HepG2 (cell line): ENCODE measurements around the gene RTN4. TPM values are rescaled to one million over a fixed set of nuclear protein-coding genes. Genes with fewer than 3 reads are reported as not detected.

Source experiments
- CBX2 ChIP-seq, 2 experiments: fragments of 200-600 bp in 1 of 2; sonication (generic); formaldehyde crosslinking in 1 of 2; IDR thresholded peaks; 2 replicates each; pipeline versions ENCODE4 v1.7.0 to v1.8.1; 2018 to 2022; ENCODE audit warnings: low read depth in 2 of 2, low read length in 1 of 2, mild to moderate bottlenecking in 1 of 2, missing genetic modification reagents in 1 of 2
- KMT2A ChIP-seq: sonication (generic); formaldehyde crosslinking; IDR thresholded peaks from 2 replicates; pipeline ENCODE4 v1.4.0; 2020; ENCODE audit warnings: missing genetic modification reagents
- MIXL1 ChIP-seq: IDR thresholded peaks from 2 replicates; pipeline ENCODE4 v1.6.1; 2016
- PHF5A ChIP-seq: IDR thresholded peaks from one replicate; pipeline ENCODE4 v1.6.1; 2018; ENCODE audit warnings: low read depth, missing genetic modification reagents; ENCODE audit not compliant: unreplicated experiment
- POLR2A ChIP-seq, 2 experiments: IDR thresholded peaks; 2 replicates each; pipeline ENCODE4 v1.6.1; 2011; ENCODE audit warnings: low read depth in 2 of 2, low read length in 2 of 2, mild to moderate bottlenecking in 1 of 2, moderate library complexity in 1 of 2; ENCODE audit not compliant: insufficient read depth in 1 of 2
- RFX3 ChIP-seq: IDR thresholded peaks from 2 replicates; pipeline ENCODE4 v1.6.1; 2016; ENCODE audit warnings: missing biosample characterization, missing genetic modification reagents
- SOX6 ChIP-seq, 2 experiments: fragments of 450-650 bp in 1 of 2; sonication (generic) in 1 of 2; formaldehyde crosslinking in 1 of 2; IDR thresholded peaks; 2 replicates each; pipeline versions ENCODE4 v1.4.0 to v1.6.1; 2017 to 2020; ENCODE audit warnings: antibody characterized with exemption in 1 of 2, mild to moderate bottlenecking in 1 of 2, missing genetic modification reagents in 1 of 2
- ZC3H13 ChIP-seq: sonication (generic); formaldehyde crosslinking; IDR thresholded peaks from 2 replicates; pipeline ENCODE4 v1.8.1; 2023; ENCODE audit warnings: mild to moderate bottlenecking, missing genetic modification reagents, moderate library complexity
- ZNF235 ChIP-seq: sonication (generic); formaldehyde crosslinking; IDR thresholded peaks from 2 replicates; pipeline ENCODE4 v1.8.1; 2023; ENCODE audit warnings: mild to moderate bottlenecking, missing genetic modification reagents, borderline replicate concordance
- ZNF3 ChIP-seq: IDR thresholded peaks from 2 replicates; pipeline ENCODE4 v1.7.0; 2017; ENCODE audit warnings: inconsistent platforms
- ZNF616 ChIP-seq: sonication (generic); formaldehyde crosslinking; IDR thresholded peaks from 2 replicates; pipeline ENCODE4 v1.5.0; 2020; ENCODE audit warnings: low read depth, mild to moderate bottlenecking, missing genetic modification reagents
- ZNF83 ChIP-seq: sonication (generic); formaldehyde crosslinking; IDR thresholded peaks from 2 replicates; pipeline ENCODE4 v1.4.0; 2020; ENCODE audit warnings: missing genetic modification reagents, mild to moderate bottlenecking, borderline replicate concordance
- polyA plus RNA-seq, 8 experiments: library from polyadenylated mRNA; depleted of rRNA in 3 of 8; stranded (reverse) in 7 of 8; unstranded in 1 of 8; fragments of >200 nt; fragmentation: Illumina TruSeq in 4 of 8; extraction: Trizol in 4 of 8; gene quantifications; 2 replicates each; pipeline versions ENCODE4 v1.2.1 to v1.2.3, GENCODE V29; 2011 to 2016; ENCODE audit warnings: low read depth in 4 of 8, missing spikeins in 1 of 8, mixed read lengths in 1 of 8; ENCODE audit not compliant: insufficient read depth in 1 of 8
- total RNA-seq, 5 experiments: library from RNA; depleted of rRNA; stranded (reverse); fragments of >200 nt; fragmentation: Illumina TruSeq; extraction: Trizol; gene quantifications; 2 replicates each; pipeline ENCODE4 v1.2.3, GENCODE V29; 2016; ENCODE audit warnings: low read depth in 1 of 5
- TF ChIP-seq, protein P1 (sequence below): sonication (generic); formaldehyde crosslinking; IDR thresholded peaks from 2 replicates; pipeline ENCODE4 v1.8.0; 2022; ENCODE audit warnings: mild to moderate bottlenecking, missing genetic modification reagents
- TF ChIP-seq, protein P2 (sequence below): IDR thresholded peaks from 2 replicates; pipeline ENCODE4 v1.4.0; 2020; ENCODE audit warnings: mild to moderate bottlenecking, missing genetic modification reagents
- TF ChIP-seq, protein P3 (sequence below): IDR thresholded peaks from 2 replicates; pipeline ENCODE4 v1.6.1; 2012; ENCODE audit warnings: low read depth, low read length, improper control_type of control experiment
- TF ChIP-seq, protein P4 (sequence below): sonication (generic); formaldehyde crosslinking; IDR thresholded peaks from 2 replicates; pipeline ENCODE4 v1.4.0; 2020; ENCODE audit warnings: missing genetic modification reagents, borderline replicate concordance

The RTN4 gene
- total and polyA plus RNA-seq, 2 of the 13 experiments (the other 11 are each of a cell fraction or from before 2014, with no cell fraction given), result 98.4 to 133 TPM

DNA sequence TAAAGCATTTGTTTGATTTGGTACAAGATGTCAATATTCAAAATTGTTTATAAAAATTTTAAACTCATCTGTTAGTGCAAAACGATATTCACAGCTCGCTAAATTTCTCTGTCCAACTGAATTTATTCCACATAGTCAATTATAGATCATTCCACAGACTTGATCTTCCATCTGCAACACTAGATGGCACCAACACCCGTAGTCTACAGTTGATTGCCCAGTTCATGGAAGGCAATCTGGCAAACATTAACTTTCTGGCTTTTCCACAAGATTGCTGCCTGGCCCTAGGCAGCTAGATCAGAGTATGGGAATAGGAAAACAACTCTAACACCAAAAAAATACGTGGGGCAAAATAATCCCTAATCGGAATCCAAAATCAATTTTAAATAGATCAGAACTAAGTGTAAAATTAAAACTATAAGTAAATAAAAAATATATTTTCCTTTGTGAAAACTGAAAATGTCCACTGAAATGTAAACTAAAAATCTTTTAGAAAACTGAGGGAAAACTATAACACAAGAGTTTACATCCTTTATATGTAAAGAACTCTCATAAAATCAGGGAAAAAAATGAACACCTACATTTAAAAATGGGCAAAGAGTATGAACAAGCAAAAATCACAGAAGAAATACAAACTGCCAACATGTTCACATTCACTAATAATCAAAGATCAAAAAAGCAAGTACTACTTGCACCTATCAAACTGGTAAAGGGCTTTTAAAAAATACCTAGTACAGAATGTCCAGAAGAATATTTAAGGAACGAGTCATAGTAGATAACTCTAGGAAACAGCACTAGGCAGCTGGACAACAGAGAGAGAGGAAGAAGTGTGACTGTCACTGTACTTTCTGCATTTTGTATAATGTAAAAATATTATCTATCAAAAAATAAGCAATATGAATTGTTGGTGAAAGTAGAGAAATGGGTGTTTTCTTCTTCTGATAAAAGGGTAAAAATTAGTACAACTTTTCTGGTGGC lies 35.0 kb downstream of the RTN4 start (continued):
- TF ChIP-seq SOX6 (IDR thresholded peaks at IDR 0.05) (no peak), SOX6 (CRISPR knock-in tag; IDR thresholded peaks at IDR 0.05) (0 out of 2 replicates have a peak, but pooled peaks have one; percentile 27), ZNF235 (CRISPR knock-in tag) (no peak), KMT2A (CRISPR knock-in tag) (0 out of 2 replicates have a peak, but pooled peaks have one; percentile 53), PHF5A (CRISPR knock-in tag) (peak; percentile 25), RFX3 (no peak), POLR2A (IDR thresholded peaks at IDR 0.05; ENCODE audit: insufficient read depth in 1 of 2, low read depth in 2 of 2, low read length in 2 of 2) (no peak), ZNF616 (no peak), CBX2 (IDR thresholded peaks at IDR 0.05; ENCODE audit: low read depth, low read length) (no peak), CBX2 (CRISPR knock-in tag; IDR thresholded peaks at IDR 0.05; ENCODE audit: low read depth) (no peak), ZC3H13 (CRISPR knock-in tag) (no peak), ZNF83 (CRISPR knock-in tag) (no peak), ZNF3 (CRISPR knock-in tag) (0 out of 2 replicates have a peak, but pooled peaks have one; percentile 30), MIXL1 (CRISPR knock-in tag) (peak; percentile 86)
- TF ChIP-seq, protein P1, sequence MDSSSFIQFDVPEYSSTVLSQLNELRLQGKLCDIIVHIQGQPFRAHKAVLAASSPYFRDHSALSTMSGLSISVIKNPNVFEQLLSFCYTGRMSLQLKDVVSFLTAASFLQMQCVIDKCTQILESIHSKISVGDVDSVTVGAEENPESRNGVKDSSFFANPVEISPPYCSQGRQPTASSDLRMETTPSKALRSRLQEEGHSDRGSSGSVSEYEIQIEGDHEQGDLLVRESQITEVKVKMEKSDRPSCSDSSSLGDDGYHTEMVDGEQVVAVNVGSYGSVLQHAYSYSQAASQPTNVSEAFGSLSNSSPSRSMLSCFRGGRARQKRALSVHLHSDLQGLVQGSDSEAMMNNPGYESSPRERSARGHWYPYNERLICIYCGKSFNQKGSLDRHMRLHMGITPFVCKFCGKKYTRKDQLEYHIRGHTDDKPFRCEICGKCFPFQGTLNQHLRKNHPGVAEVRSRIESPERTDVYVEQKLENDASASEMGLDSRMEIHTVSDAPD (CRISPR knock-in tag), result no peak; the same call in 1 of the 2 replicates
- TF ChIP-seq, protein P2, sequence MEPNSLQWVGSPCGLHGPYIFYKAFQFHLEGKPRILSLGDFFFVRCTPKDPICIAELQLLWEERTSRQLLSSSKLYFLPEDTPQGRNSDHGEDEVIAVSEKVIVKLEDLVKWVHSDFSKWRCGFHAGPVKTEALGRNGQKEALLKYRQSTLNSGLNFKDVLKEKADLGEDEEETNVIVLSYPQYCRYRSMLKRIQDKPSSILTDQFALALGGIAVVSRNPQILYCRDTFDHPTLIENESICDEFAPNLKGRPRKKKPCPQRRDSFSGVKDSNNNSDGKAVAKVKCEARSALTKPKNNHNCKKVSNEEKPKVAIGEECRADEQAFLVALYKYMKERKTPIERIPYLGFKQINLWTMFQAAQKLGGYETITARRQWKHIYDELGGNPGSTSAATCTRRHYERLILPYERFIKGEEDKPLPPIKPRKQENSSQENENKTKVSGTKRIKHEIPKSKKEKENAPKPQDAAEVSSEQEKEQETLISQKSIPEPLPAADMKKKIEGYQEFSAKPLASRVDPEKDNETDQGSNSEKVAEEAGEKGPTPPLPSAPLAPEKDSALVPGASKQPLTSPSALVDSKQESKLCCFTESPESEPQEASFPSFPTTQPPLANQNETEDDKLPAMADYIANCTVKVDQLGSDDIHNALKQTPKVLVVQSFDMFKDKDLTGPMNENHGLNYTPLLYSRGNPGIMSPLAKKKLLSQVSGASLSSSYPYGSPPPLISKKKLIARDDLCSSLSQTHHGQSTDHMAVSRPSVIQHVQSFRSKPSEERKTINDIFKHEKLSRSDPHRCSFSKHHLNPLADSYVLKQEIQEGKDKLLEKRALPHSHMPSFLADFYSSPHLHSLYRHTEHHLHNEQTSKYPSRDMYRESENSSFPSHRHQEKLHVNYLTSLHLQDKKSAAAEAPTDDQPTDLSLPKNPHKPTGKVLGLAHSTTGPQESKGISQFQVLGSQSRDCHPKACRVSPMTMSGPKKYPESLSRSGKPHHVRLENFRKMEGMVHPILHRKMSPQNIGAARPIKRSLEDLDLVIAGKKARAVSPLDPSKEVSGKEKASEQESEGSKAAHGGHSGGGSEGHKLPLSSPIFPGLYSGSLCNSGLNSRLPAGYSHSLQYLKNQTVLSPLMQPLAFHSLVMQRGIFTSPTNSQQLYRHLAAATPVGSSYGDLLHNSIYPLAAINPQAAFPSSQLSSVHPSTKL (CRISPR knock-in tag), result peak; percentile 73
- TF ChIP-seq, protein P3, sequence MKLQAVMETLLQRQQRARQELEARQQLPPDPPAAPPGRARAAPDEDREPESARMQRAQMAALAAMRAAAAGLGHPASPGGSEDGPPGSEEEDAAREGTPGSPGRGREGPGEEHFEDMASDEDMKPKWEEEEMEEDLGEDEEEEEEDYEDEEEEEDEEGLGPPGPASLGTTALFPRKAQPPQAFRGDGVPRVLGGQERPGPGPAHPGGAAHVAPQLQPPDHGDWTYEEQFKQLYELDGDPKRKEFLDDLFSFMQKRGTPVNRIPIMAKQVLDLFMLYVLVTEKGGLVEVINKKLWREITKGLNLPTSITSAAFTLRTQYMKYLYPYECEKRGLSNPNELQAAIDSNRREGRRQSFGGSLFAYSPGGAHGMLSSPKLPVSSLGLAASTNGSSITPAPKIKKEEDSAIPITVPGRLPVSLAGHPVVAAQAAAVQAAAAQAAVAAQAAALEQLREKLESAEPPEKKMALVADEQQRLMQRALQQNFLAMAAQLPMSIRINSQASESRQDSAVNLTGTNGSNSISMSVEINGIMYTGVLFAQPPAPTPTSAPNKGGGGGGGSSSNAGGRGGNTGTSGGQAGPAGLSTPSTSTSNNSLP, result peak; percentile 97
- TF ChIP-seq, protein P4, sequence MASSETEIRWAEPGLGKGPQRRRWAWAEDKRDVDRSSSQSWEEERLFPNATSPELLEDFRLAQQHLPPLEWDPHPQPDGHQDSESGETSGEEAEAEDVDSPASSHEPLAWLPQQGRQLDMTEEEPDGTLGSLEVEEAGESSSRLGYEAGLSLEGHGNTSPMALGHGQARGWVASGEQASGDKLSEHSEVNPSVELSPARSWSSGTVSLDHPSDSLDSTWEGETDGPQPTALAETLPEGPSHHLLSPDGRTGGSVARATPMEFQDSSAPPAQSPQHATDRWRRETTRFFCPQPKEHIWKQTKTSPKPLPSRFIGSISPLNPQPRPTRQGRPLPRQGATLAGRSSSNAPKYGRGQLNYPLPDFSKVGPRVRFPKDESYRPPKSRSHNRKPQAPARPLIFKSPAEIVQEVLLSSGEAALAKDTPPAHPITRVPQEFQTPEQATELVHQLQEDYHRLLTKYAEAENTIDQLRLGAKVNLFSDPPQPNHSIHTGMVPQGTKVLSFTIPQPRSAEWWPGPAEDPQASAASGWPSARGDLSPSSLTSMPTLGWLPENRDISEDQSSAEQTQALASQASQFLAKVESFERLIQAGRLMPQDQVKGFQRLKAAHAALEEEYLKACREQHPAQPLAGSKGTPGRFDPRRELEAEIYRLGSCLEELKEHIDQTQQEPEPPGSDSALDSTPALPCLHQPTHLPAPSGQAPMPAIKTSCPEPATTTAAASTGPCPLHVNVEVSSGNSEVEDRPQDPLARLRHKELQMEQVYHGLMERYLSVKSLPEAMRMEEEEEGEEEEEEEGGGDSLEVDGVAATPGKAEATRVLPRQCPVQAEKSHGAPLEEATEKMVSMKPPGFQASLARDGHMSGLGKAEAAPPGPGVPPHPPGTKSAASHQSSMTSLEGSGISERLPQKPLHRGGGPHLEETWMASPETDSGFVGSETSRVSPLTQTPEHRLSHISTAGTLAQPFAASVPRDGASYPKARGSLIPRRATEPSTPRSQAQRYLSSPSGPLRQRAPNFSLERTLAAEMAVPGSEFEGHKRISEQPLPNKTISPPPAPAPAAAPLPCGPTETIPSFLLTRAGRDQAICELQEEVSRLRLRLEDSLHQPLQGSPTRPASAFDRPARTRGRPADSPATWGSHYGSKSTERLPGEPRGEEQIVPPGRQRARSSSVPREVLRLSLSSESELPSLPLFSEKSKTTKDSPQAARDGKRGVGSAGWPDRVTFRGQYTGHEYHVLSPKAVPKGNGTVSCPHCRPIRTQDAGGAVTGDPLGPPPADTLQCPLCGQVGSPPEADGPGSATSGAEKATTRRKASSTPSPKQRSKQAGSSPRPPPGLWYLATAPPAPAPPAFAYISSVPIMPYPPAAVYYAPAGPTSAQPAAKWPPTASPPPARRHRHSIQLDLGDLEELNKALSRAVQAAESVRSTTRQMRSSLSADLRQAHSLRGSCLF, result no peak
